ENCODE results near the gene TRAK2.

DNA sequence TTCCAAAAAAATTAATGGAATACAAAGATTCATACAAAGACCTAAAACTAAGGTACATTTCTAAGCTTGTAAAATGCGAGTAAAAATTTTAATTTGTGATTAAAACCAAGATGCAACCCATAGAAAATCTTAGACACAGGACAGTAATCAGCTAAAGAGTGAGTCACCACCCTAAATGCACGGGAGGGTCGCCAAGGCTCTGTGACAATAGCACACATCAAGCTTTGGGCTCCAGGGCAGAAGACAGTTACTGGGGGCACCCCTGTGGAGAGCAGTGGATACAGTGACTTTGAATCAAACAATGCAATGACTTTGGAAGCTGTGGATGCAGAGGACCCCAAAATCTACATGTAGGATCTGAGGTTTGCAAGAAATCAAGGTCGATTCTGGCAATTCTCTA is 101.7 kb downstream of the TRAK2 start:
- TF ChIP-seq POLR2AphosphoS5 (IDR thresholded peaks at IDR 0.05; ENCODE audit: low read depth, low read length) (no peak), TAF1 (IDR thresholded peaks at IDR 0.05; ENCODE audit: borderline replicate concordance, low read depth, low read length) (no peak), POLR2A (IDR thresholded peaks at IDR 0.05; ENCODE audit: low read depth, low read length) (no peak)

Data from GM12892 (cell line).